Frontal cortex (tissue), 4 donors: Measurements from ENCODE around the gene ACAD10. TPM values are rescaled to one million over a fixed set of nuclear protein-coding genes. Genes with fewer than 3 reads are reported as not detected.

Experiments used
- DNase-seq, 2 donors: peaks; one replicate each; pipeline ENCODE4 v3.0.0; 2012; ENCODE audit warnings: low spot score in 2 of 2
- FAIRE-seq: peaks from 2 replicates; lab custom pipeline; 2012; peaks lifted over from hg19 to GRCh38; lab: Jason Lieb, UNC
- total RNA-seq: library from RNA; depleted of rRNA; stranded (reverse); fragments of >200 nt; gene quantifications from one replicate; pipeline ENCODE4 v1.2.3, GENCODE V29; 2014
- donor health status: control.
- donor health status: control.
- donor health status: control.

ACAD10 gene
- total RNA-seq, 1 donor from 2014 or later, result 12.6 TPM

DNA sequence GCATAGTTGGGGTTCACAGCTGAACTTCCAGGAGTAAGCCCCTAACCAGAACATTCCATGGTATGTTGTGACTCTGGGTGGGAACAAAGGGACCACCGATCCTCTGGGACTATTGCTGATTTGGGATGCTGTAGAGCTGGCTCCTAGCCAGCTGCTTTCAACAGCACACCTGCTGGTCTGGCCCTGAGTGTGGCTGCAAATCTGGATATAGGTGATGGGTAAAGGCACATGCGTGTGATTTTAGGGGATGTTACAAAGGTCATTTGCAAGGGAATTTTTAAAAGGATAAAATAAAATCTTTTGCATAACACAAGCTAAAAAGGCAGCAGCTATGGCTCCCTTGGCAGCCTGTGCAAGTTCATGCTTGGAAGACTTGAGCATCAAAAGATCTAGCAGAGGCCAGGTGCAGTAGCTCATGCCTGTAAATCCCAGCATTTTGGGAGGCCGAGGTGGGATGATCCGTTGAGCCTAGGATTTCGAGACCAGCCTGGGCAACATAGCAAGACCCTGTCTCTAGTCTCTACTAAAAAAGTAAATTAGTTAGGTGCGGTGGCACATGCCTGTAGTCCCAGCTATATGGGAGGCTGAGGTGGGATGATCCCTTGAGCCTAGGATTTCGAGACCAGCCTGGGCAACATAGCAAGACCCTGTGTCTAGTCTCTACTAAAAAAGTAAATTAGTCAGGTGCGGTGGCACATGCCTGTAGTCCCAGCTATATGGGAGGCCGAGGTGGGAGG is 82.5 kb downstream of the ACAD10 start:
- DNase-seq (no peak), FAIRE-seq (no peak)

- no peak for FAIRE-seq
- DNase-seq, result no peak
These were observed 83.7 kb downstream of the ACAD10 start for GRCh38 chr12:111769599-111769998.

GRCh38 chr12:111773801-111774551 is 88.1 kb downstream of the ACAD10 start:
- DNase-seq (no peak), FAIRE-seq (no peak)

DNA sequence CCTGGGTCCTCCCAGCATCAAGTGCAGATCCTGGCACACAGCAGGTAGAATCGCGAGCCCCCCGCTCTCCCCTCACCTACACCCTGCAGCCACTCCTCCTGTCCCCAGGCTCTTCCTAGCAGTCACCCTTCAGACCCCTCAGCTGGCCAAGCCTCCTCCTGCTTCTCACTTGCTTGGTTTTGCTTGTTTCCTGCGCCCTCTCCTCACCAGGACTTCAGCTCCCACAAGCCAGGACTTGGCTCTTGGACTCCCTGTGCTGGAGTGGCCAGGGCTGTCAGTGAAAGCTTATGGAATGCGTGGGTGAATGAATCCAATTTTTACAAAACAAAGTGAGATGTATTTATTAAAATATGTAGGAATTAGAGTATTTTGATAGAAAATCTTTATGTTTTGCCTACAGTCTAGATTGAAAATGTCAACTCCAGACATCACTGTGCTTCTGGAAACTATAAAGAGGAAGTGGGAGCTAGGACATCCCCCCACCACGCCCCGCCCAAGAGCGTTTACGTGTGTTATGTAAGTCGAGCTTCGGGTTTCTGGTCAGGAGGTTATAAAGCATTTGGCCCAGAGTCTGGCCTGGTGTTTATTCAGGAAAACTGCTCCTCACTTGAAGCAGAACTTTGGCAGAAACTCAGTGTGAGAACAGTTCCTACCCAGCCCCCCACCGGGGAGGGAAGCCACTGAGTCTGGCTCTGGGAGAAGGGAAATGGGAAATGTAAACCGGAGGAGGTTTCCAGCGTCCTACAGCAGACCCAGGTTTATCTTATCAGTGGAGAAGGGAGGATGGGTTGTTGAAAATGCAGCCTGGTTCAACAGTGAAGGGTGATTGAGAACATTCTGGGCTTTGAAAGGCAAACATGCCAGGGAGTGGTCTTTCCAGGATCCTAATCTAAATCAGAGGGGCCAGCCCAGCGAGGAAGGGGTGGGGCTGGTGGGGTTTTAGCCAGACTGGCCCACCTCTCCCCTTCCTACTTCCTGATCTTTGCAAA is 89.6 kb downstream of the ACAD10 start:
- peak in 1 of 2 donors; percentile 51 for DNase-seq
- FAIRE-seq, result no peak

DNA sequence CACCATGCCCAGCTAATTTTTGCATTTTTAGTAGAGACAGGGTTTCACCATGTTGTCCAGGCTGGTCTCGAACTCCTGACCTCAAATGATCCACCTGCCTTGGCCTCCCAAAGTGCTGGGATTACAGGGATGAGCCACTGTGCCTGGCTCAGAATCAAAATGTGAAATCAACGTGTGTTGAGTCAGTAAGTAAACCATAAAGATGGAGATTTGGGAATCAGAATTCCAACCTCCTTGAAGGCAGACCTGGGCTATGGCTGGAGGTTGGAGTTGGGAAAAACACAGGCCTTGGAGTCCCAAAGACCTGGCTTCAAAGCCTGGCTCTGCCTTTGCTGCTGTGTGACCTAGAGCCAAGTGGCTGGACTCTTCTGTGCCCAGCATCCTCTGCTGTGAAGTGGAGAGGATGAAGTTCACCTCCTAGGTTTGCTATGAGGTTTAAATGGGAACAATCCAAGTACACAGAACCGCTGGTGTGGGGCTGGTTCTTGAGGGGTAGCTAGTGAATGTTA is 91.0 kb downstream of the ACAD10 start:
- no peak for DNase-seq
- FAIRE-seq, result no peak

DNA sequence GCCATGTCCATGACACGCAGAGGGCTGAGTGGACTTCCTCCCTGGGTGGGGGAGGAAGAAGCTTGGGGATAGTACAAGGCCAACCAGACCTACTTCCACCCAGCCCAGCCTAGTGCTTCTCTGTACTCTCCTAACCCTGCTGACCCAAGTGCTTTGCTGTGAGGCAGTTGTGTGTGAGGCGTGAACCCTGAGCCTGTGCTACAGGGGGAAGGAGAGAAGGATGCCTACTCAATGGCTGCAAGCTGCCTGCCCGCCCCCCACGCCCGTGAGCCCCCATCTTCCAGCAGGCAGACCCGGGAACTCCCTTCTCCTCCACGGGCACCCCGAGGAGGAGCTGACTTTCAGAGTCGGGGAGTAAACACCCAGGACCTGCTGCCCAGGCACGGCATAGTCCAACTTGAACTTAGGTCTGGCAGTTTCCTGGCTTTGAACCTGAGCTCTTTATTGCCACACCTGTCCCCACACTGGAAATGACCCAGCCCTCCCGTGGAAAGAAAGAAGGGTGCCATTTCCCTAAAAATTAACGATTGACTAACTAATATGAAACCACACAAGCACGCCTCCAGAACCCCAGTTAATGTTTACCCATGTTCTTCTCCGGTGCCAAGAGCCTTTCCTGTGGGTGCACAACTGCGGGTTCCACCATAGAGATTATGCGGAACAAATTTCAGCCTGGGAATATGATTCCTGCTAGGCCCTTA is 91.6 kb downstream of the ACAD10 start:
- DNase-seq (no peak), FAIRE-seq (no peak)

DNA sequence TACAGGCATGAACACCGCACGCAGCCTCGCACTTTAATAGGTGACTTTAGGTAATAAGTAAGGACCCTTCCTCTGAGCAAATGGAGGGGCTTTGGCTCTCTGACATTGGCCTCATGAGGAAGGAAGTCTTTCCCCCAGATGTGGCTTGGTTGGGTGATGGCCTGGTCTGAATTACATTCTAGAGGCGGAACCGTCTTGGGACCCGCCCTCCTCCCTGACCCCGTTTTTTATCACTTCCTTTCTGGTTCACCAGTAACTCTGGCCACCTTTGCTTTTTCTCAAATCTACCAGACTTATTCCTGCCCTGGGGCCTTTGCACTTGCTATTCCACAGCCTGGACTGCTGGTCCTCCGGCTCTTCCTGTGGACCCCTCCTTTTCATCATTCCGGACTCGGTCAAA is 94.3 kb downstream of the ACAD10 start:
- DNase-seq (no peak), FAIRE-seq (no peak)

DNA sequence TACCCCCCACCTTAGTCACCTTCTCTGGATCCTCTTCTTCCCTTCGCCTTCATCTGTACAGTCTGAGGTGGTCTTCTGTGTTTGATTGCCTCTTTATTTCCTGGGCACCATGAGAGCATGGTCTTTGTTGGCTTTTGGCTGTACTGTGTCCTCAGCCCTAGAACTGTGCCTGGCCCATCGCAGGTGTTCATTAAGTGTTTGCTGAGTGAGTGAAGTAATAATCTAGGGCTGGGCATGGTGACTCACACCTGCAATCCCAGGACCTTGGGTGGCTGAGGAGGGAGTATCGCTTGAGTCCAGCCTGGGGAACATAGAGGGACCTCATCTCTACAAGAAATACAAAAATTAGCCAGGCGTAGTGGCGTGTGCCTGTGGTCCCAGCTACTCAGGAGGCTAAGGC is 94.8 kb downstream of the ACAD10 start:
- FAIRE-seq, result no peak
- no peak for DNase-seq

DNA sequence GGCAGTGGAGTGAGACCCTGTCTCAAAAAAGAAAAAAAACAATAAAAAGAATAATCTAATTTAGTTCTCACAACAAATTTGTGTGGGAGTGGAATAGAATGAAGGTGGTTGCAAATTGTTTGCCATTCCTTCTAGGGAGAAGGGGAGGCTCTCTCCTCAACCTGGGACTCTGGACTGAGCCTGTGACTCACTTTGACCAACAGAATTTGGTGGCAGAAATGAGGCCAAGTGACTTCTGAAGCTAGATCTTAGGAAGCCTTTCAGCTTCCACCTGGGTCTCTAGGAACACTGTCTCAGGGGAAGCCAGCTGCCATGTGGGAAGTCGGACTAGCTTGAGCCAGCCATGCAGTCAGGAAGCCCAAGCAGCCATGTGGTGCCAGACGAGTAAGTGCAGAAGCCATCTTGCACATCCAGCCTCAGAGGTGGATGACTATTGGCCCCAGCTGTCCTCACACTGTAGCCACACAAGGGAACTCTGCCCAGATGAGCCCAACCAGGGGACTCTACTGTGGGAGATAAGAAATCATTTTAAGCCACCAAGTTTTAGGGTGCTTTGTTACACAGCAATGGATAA is 95.3 kb downstream of the ACAD10 start:
- FAIRE-seq (no peak), DNase-seq (no peak)

- FAIRE-seq (no peak), DNase-seq (no peak)
These were observed 97.2 kb downstream of the ACAD10 start for GRCh38 chr12:111783046-111783445.

GRCh38 chr12:111784953-111785352 is 99.1 kb downstream of the ACAD10 start:
- FAIRE-seq, result no peak

DNA sequence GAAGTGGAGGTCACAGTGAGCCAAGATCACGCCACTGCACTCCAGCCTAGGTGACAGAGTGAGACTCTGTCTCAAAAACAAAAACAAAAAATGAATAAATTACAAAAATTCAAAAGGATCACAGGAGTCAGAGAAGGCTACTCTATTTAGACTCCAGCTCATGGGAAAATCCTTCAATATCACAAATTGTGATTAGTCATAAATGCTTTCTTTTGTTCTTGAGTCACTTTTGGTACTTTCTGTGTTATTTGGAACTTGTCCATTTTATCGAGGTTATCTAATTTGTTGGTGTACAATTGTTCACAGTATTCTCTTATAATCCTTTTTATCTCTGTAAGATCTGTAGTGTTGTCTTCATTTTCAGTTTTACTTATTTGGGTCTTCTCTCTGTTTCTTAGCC is 99.8 kb downstream of the ACAD10 start:
- DNase-seq, result no peak
- FAIRE-seq, result no peak

More at GRCh38 chr12:111784953-111785352, 99.1 kb downstream of the ACAD10 start:
- no peak for DNase-seq

DNA sequence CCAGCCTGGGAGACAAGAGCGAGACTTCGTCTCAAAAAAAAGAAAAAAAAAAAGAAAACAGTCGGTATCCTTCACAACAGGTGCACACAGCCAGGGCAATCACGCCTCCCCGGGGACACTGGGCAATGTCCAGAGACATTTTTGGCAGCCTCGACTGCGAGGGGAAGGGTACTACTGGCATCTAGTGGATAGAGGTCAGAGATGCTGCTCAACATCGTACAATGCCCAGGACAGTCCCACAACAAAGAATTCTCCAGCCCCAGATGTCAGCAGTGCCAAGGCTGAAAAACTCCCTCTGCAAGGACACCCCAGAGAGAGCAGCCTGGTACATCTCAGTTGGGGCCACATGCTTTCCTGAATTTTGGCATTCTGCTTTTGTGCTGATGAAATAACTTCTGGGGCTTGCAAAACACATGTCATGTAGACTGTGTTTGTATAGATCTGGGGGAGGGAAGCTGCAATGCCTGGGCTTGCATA is 102.4 kb downstream of the ACAD10 start:
- DNase-seq (no peak), FAIRE-seq (no peak)

- FAIRE-seq, result no peak
- DNase-seq, result no peak
These were observed 103.9 kb downstream of the ACAD10 start for GRCh38 chr12:111789779-111790178.

DNA sequence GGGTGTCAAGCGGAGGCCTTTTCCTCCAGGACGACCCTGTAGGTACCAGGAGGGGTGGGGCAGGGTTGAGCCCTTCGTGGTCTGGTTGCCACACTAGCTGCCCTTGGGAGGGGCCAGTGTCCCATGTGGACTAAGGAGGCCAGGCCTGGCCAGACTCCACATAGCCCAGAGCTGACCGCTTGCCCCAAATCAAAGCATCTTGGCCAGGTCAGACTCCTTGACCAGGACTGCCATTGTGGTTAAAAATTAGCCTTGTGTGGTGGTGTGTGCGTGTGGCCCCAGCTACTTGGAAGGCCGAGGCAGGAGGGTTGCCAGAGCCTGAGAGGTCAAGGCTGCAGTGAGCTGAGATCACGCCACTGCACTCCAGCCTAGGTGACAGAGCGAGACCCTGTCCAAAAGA is 105.7 kb downstream of the ACAD10 start:
- DNase-seq, result no peak
- FAIRE-seq, result no peak

DNA sequence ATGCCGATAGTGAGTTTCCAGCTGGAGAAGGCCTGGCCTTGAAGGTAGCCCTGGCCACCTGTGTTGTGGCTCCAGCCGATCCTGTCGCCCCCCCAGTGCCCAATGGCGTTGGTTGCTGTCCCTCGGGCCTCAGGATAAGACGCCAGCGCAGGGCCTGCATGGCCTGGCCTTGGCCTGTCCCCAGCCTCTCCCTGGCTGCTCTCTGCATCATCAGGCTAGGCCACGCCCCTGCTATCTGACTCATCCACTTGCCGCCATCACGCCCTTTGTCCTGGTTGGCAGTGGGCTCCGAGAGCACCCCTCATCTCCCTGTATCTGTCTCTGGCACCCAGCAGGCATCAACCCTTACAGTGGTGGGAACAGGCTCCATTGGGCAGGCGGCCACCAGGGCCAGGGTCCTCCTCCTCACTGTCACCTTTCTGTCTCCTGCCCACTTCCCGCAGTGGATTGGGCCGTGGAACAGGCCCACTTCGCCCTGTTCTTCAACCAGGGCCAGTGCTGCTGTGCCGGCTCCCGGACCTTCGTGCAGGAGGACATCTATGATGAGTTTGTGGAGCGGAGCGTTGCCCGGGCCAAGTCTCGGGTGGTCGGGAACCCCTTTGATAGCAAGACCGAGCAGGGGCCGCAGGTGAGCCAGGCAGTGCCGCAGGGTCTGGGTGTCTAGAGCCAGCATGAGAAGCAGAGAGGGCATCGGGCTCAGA is 106.5 kb downstream of the ACAD10 start:
- no peak for DNase-seq
- FAIRE-seq, result no peak

- no peak for DNase-seq
- FAIRE-seq, result no peak
These were observed 107.0 kb downstream of the ACAD10 start for GRCh38 chr12:111792856-111793235.

GRCh38 chr12:111798182-111798581 is 112.3 kb downstream of the ACAD10 start:
- FAIRE-seq (no peak), DNase-seq (no peak)
